HepG2 (cell line): ENCODE data around the gene SEPHS1. TPM values are rescaled to one million over a fixed set of nuclear protein-coding genes. Genes with fewer than 3 reads are reported as not detected.
A peak's percentile ranks its signal among the peaks of the same experiment; 100 is the strongest.

Experiments
- ARNT2 ChIP-seq: sonication (generic); formaldehyde crosslinking; IDR thresholded peaks from 2 replicates; pipeline ENCODE4 v1.8.0; 2022; ENCODE audit warnings: mild to moderate bottlenecking, low read depth, missing genetic modification reagents, moderate library complexity
- EEA1 ChIP-seq: sonication (generic); formaldehyde crosslinking; IDR thresholded peaks from 2 replicates; pipeline ENCODE4 v1.5.1; 2020; ENCODE audit warnings: mild to moderate bottlenecking, missing genetic modification reagents, borderline replicate concordance
- FOSL1 ChIP-seq: sonication (generic); formaldehyde crosslinking; IDR thresholded peaks from 2 replicates; pipeline ENCODE4 v1.9.0; 2021; ENCODE audit warnings: missing genetic modification reagents, borderline replicate concordance
- FOSL2 ChIP-seq: sonication (generic); formaldehyde crosslinking; IDR thresholded peaks from 2 replicates; pipeline ENCODE4 v1.4.0; 2020; ENCODE audit warnings: missing genetic modification reagents
- KLF11 ChIP-seq: IDR thresholded peaks from 2 replicates; pipeline ENCODE4 v1.6.1; 2016; ENCODE audit warnings: missing compliant biosample characterization
- NCOA1 ChIP-seq: sonication (generic); formaldehyde crosslinking; IDR thresholded peaks from 2 replicates; pipeline ENCODE4 v1.9.0; 2021; ENCODE audit warnings: missing genetic modification reagents
- PITX1 ChIP-seq: sonication (generic); formaldehyde crosslinking; IDR thresholded peaks from 2 replicates; pipeline ENCODE4 v1.5.1; 2020; ENCODE audit warnings: mild to moderate bottlenecking, missing genetic modification reagents
- POLR2G ChIP-seq: fragments of 200-400 bp; formaldehyde crosslinking; IDR thresholded peaks from 2 replicates; pipeline ENCODE4 v1.6.1; 2018; ENCODE audit warnings: mild to moderate bottlenecking, low read depth, low read length, moderate library complexity
- PTBP1 ChIP-seq: fragments of 200-400 bp; formaldehyde crosslinking; IDR thresholded peaks from 2 replicates; pipeline ENCODE4 v1.6.1; 2018; ENCODE audit warnings: low read length, low read depth; ENCODE audit not compliant: poor library complexity, severe bottlenecking
- SNRNP70 ChIP-seq: fragments of 200-400 bp; formaldehyde crosslinking; IDR thresholded peaks from 2 replicates; pipeline ENCODE4 v1.6.1; 2017; ENCODE audit warnings: mild to moderate bottlenecking, low read depth, low read length, moderate library complexity
- YEATS4 ChIP-seq: sonication (generic); formaldehyde crosslinking; IDR thresholded peaks from 2 replicates; pipeline ENCODE4 v1.4.0; 2020; ENCODE audit warnings: missing genetic modification reagents, borderline replicate concordance
- ZNF121 ChIP-seq: sonication (generic); formaldehyde crosslinking; IDR thresholded peaks from 2 replicates; pipeline ENCODE4 v1.5.0; 2020; ENCODE audit warnings: mild to moderate bottlenecking, missing genetic modification reagents
- ZNF33A ChIP-seq: sonication (generic); formaldehyde crosslinking; IDR thresholded peaks from 2 replicates; pipeline ENCODE4 v1.5.1; 2020; ENCODE audit warnings: missing genetic modification reagents, mild to moderate bottlenecking, moderate library complexity, borderline replicate concordance
- ZNF383 ChIP-seq: sonication (generic); formaldehyde crosslinking; IDR thresholded peaks from 2 replicates; pipeline ENCODE4 v1.4.0; 2020; ENCODE audit warnings: missing genetic modification reagents, mild to moderate bottlenecking, borderline replicate concordance
- polyA plus RNA-seq, 8 experiments: library from polyadenylated mRNA; depleted of rRNA in 3 of 8; stranded (reverse) in 7 of 8; unstranded in 1 of 8; fragments of >200 nt; fragmentation: Illumina TruSeq in 4 of 8; extraction: Trizol in 4 of 8; gene quantifications; 2 replicates each; pipeline versions ENCODE4 v1.2.1 to v1.2.3, GENCODE V29; 2011 to 2016; ENCODE audit warnings: low read depth in 4 of 8, missing spikeins in 1 of 8, mixed read lengths in 1 of 8; ENCODE audit not compliant: insufficient read depth in 1 of 8
- total RNA-seq, 5 experiments: library from RNA; depleted of rRNA; stranded (reverse); fragments of >200 nt; fragmentation: Illumina TruSeq; extraction: Trizol; gene quantifications; 2 replicates each; pipeline ENCODE4 v1.2.3, GENCODE V29; 2016; ENCODE audit warnings: low read depth in 1 of 5
- TF ChIP-seq, protein P1 (sequence below): sonication (generic); formaldehyde crosslinking; IDR thresholded peaks from 2 replicates; pipeline ENCODE4 v1.4.0; 2020; ENCODE audit warnings: mild to moderate bottlenecking, missing genetic modification reagents
- TF ChIP-seq, protein P2 (sequence below): sonication (generic); formaldehyde crosslinking; IDR thresholded peaks from 2 replicates; pipeline ENCODE4 v1.5.0; 2020; ENCODE audit warnings: missing genetic modification reagents
- TF ChIP-seq, protein P3 (sequence below): sonication (generic); formaldehyde crosslinking; conservative IDR thresholded peaks from 2 replicates; pipeline ENCODE4 v1.4.0; 2020; ENCODE audit warnings: mild to moderate bottlenecking, missing genetic modification reagents, moderate library complexity
- TF ChIP-seq, protein P4 (sequence below): sonication (generic); formaldehyde crosslinking; IDR thresholded peaks from 2 replicates; pipeline ENCODE4 v1.4.0; 2020; ENCODE audit warnings: missing genetic modification reagents, borderline replicate concordance

SEPHS1 gene
- total and polyA plus RNA-seq, 2 of the 13 experiments (the other 11 are each of a cell fraction or from before 2014, with no cell fraction given): 57.8 to 61.5 TPM

DNA sequence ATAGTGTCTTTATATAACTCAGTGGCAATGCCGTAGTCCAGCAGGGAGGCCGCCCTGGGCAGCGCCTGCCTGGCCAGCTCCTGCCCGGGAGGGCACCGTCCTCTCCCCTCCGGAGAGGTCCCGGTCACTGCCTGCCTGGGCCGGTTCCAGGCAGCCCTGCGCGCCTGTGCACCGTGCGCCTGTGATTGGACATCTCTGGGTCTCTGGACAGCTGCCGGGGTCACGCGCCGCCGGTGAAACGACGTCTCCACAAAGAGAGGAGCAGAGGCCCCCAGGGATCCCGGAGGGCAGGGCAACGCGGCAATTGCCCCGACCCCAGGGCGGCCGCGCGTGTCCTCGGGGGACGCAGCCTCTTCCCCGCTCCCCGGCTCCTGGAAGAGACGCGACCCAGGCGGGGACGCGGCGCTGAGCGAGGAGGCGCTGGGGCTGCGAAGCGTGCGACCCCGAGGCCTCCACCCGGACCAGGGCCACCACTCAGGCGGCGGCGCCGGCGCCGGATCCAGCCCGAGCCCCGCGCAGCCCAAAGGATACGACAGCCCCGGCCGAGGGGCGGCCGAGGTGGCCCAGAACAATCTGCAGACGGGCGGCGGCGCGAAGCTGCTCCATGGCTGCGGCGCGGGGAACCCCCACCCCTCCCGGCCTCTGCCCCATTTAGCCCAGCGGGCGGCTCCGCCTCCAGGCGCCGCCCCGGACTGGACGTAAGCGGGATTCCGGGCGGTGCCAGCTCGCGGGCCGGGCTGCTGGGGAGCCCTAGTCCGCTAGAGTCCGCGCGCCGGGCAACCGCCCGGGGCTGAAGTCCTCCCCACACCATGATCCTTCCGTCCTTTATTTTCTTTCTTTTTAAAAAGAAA lies 48.4 kb downstream of the SEPHS1 start, which contains the start of gene PHYH (continued):
- TF ChIP-seq, protein P1, sequence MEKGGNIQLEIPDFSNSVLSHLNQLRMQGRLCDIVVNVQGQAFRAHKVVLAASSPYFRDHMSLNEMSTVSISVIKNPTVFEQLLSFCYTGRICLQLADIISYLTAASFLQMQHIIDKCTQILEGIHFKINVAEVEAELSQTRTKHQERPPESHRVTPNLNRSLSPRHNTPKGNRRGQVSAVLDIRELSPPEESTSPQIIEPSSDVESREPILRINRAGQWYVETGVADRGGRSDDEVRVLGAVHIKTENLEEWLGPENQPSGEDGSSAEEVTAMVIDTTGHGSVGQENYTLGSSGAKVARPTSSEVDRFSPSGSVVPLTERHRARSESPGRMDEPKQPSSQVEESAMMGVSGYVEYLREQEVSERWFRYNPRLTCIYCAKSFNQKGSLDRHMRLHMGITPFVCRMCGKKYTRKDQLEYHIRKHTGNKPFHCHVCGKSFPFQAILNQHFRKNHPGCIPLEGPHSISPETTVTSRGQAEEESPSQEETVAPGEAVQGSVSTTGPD (CRISPR knock-in tag): no peak
- TF ChIP-seq YEATS4 (peak; percentile 79), FOSL1 (no peak; the same call in 1 of the 2 replicates), SNRNP70 (no peak), EEA1 (CRISPR knock-in tag) (no peak), PITX1 (CRISPR knock-in tag) (peak; percentile 17; the same call in 1 of the 2 replicates), PTBP1 (no peak), ARNT2 (peak; percentile 31; the same call in 1 of the 2 replicates), POLR2G (peak; percentile 96), FOSL2 (CRISPR knock-in tag) (peak; percentile 45; the same call in 1 of the 2 replicates), ZNF383 (CRISPR knock-in tag) (no peak), KLF11 (CRISPR knock-in tag) (no peak), ZNF33A (CRISPR knock-in tag) (no peak), NCOA1 (CRISPR knock-in tag) (peak; percentile 84), ZNF121 (peak; percentile 95)
- TF ChIP-seq, protein P2, sequence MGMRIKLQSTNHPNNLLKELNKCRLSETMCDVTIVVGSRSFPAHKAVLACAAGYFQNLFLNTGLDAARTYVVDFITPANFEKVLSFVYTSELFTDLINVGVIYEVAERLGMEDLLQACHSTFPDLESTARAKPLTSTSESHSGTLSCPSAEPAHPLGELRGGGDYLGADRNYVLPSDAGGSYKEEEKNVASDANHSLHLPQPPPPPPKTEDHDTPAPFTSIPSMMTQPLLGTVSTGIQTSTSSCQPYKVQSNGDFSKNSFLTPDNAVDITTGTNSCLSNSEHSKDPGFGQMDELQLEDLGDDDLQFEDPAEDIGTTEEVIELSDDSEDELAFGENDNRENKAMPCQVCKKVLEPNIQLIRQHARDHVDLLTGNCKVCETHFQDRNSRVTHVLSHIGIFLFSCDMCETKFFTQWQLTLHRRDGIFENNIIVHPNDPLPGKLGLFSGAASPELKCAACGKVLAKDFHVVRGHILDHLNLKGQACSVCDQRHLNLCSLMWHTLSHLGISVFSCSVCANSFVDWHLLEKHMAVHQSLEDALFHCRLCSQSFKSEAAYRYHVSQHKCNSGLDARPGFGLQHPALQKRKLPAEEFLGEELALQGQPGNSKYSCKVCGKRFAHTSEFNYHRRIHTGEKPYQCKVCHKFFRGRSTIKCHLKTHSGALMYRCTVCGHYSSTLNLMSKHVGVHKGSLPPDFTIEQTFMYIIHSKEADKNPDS (CRISPR knock-in tag): peak; percentile 79; the same call in 1 of the 2 replicates
- TF ChIP-seq, protein P3, sequence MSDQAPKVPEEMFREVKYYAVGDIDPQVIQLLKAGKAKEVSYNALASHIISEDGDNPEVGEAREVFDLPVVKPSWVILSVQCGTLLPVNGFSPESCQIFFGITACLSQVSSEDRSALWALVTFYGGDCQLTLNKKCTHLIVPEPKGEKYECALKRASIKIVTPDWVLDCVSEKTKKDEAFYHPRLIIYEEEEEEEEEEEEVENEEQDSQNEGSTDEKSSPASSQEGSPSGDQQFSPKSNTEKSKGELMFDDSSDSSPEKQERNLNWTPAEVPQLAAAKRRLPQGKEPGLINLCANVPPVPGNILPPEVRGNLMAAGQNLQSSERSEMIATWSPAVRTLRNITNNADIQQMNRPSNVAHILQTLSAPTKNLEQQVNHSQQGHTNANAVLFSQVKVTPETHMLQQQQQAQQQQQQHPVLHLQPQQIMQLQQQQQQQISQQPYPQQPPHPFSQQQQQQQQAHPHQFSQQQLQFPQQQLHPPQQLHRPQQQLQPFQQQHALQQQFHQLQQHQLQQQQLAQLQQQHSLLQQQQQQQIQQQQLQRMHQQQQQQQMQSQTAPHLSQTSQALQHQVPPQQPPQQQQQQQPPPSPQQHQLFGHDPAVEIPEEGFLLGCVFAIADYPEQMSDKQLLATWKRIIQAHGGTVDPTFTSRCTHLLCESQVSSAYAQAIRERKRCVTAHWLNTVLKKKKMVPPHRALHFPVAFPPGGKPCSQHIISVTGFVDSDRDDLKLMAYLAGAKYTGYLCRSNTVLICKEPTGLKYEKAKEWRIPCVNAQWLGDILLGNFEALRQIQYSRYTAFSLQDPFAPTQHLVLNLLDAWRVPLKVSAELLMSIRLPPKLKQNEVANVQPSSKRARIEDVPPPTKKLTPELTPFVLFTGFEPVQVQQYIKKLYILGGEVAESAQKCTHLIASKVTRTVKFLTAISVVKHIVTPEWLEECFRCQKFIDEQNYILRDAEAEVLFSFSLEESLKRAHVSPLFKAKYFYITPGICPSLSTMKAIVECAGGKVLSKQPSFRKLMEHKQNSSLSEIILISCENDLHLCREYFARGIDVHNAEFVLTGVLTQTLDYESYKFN: peak; percentile 42; the same call in 1 of the 2 replicates
- TF ChIP-seq, protein P4, sequence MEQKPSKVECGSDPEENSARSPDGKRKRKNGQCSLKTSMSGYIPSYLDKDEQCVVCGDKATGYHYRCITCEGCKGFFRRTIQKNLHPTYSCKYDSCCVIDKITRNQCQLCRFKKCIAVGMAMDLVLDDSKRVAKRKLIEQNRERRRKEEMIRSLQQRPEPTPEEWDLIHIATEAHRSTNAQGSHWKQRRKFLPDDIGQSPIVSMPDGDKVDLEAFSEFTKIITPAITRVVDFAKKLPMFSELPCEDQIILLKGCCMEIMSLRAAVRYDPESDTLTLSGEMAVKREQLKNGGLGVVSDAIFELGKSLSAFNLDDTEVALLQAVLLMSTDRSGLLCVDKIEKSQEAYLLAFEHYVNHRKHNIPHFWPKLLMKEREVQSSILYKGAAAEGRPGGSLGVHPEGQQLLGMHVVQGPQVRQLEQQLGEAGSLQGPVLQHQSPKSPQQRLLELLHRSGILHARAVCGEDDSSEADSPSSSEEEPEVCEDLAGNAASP (CRISPR knock-in tag): 0 out of 2 replicates have a peak, but pooled peaks have one; percentile 48
